Measurements from ENCODE around the gene FAM193A. TPM values are rescaled to one million over a fixed set of nuclear protein-coding genes. Genes with fewer than 3 reads are reported as not detected.

FAM193A gene
- polyA plus RNA-seq, 1 of the 3 experiments (the other 2 are of a cell fraction) = 9.2 TPM

GRCh38 chr4:2650276-2650675, 113.8 kb downstream of the FAM193A start:
- Histone ChIP-seq H3K9me3 (no peaks in the 10 kb centered on the region), H3K27ac (ENCODE audit: low read depth in 2 of 2, low read length in 1 of 2) (no peak overlapping the region), H3K9me2 (no peaks in the 10 kb centered on the region), H3K9ac (no peak overlapping the region), H3F3A (replicated peaks; ENCODE audit: insufficient read depth) (no peaks in the 10 kb centered on the region), H3K27me3 (ENCODE audit: insufficient read depth) (no peaks in the 10 kb centered on the region), H4K20me1 (ENCODE audit: insufficient read depth) (no peaks in the 10 kb centered on the region), H3K4me1 (ENCODE audit: control insufficient read depth in 1 of 2, insufficient read depth in 2 of 2, low read depth in 1 of 2, low read length in 1 of 2) (peaks cover 0 to 2% of the 10 kb centered on the region in 2 experiments; a peak in 1 of 4 replicates), H2AFZ (ENCODE audit: low read depth) (no peak overlapping the region), H3K79me2 (ENCODE audit: insufficient read depth) (0 out of 2 replicates have a peak, but pooled peaks cover 13% of the 10 kb centered on the region), H3K4me3 (ENCODE audit: low read depth in 2 of 2, low read length in 1 of 2) (no peak overlapping the region), H3K36me3 (replicated peaks in 1 of 2; ENCODE audit: control insufficient read depth in 1 of 2, insufficient read depth in 2 of 2, low read length in 1 of 2) (peaks cover 31 to 35% of the 10 kb centered on the region in 2 experiments), H3K4me2 (no peak overlapping the region)
- ChIA-PET CTCF (no interaction called here), POLR2A (no interaction called here)
- no peak for DNase-seq
- TF ChIP-seq SIN3A (IDR thresholded peaks at IDR 0.05; ENCODE audit: borderline replicate concordance, low read depth, low read length) (no peak), MXI1 (IDR thresholded peaks at IDR 0.05; ENCODE audit: low read depth, low read length) (no peak), MEF2A (IDR thresholded peaks at IDR 0.05; ENCODE audit: borderline replicate concordance, low read depth) (no peak), USF2 (IDR thresholded peaks at IDR 0.05; ENCODE audit: borderline replicate concordance, low read depth, low read length) (no peak), FOSL2 (IDR thresholded peaks at IDR 0.05; ENCODE audit: borderline replicate concordance, low read depth) (no peak)
- 98% methylated on average over 9 of the region's 13 CpGs for WGBS (ENCODE audit: low lambda C conversion rate)

GRCh38 chr4:2651546-2651945, 115.1 kb downstream of the FAM193A start:
- no peaks in the 10 kb centered on the region for H3K9me2 ChIP-seq
- H3K27me3 ChIP-seq (ENCODE audit: insufficient read depth) = no peaks in the 10 kb centered on the region
- no peak for DNase-seq
- no peaks in the 10 kb centered on the region for H3K9me3 ChIP-seq
- no peak overlapping the region for H3K4me2 ChIP-seq
- H3K4me3 ChIP-seq (ENCODE audit: low read depth in 2 of 2, low read length in 1 of 2) = no peak overlapping the region
- ChIA-PET CTCF (no interaction called here), POLR2A (no interaction called here)
- no peak overlapping the region for H3K27ac ChIP-seq (ENCODE audit: low read depth in 2 of 2, low read length in 1 of 2)
- 0 out of 2 replicates have a peak, but pooled peaks cover 13% of the 10 kb centered on the region for H3K79me2 ChIP-seq (ENCODE audit: insufficient read depth)
- WGBS (ENCODE audit: low lambda C conversion rate) = 90% methylated on average over 7 of the region's 10 CpGs
- TF ChIP-seq MEF2A (IDR thresholded peaks at IDR 0.05; ENCODE audit: borderline replicate concordance, low read depth) (no peak), MAX (IDR thresholded peaks at IDR 0.05; ENCODE audit: low read depth) (no peak), TCF12 (IDR thresholded peaks at IDR 0.05) (no peak), FOXM1 (IDR thresholded peaks at IDR 0.05; ENCODE audit: low read depth) (no peak)
- no peaks in the 10 kb centered on the region for H4K20me1 ChIP-seq (ENCODE audit: insufficient read depth)
- H3K4me1 ChIP-seq (ENCODE audit: control insufficient read depth in 1 of 2, insufficient read depth in 2 of 2, low read depth in 1 of 2, low read length in 1 of 2) = peaks cover 0 to 2% of the 10 kb centered on the region in 2 experiments; a peak in 1 of 4 replicates
- no peak overlapping the region for H3K9ac ChIP-seq
- no peak overlapping the region for H2AFZ ChIP-seq (ENCODE audit: low read depth)
- no peaks in the 10 kb centered on the region for H3F3A ChIP-seq (replicated peaks; ENCODE audit: insufficient read depth)
- H3K36me3 ChIP-seq (replicated peaks in 1 of 2; ENCODE audit: control insufficient read depth in 1 of 2, insufficient read depth in 2 of 2, low read length in 1 of 2) = peaks cover 29 to 32% of the 10 kb centered on the region in 2 experiments

- CTCF ChIA-PET = no interaction called here
- peaks cover 25 to 28% of the 10 kb centered on the region in 2 experiments for H3K36me3 ChIP-seq (replicated peaks in 1 of 2; ENCODE audit: control insufficient read depth in 1 of 2, insufficient read depth in 2 of 2, low read length in 1 of 2)
- TF ChIP-seq RXRA (IDR thresholded peaks at IDR 0.05; ENCODE audit: borderline replicate concordance, low read depth) (no peak), FOXJ3 (CRISPR knock-in tag; IDR thresholded peaks at IDR 0.05) (no peak), MXI1 (IDR thresholded peaks at IDR 0.05; ENCODE audit: low read depth, low read length) (no peak), USF1 (IDR thresholded peaks at IDR 0.05; ENCODE audit: borderline replicate concordance, low read depth) (no peak), USF2 (IDR thresholded peaks at IDR 0.05; ENCODE audit: borderline replicate concordance, low read depth, low read length) (no peak), RFX5 (IDR thresholded peaks at IDR 0.05; ENCODE audit: low read length) (no peak), RAD21 (IDR thresholded peaks at IDR 0.05; ENCODE audit: low read length) (no peak), NFIC (IDR thresholded peaks at IDR 0.05; ENCODE audit: borderline replicate concordance) (no peak), SIN3A (IDR thresholded peaks at IDR 0.05; ENCODE audit: borderline replicate concordance, low read depth, low read length) (no peak), CTCF (IDR thresholded peaks at IDR 0.05) (no peak), EZH2phosphoT487 (IDR thresholded peaks at IDR 0.05; ENCODE audit: borderline replicate concordance, low read depth) (no peak)
Measured at GRCh38 chr4:2651998-2652397, 115.6 kb downstream of the FAM193A start.

More at GRCh38 chr4:2651998-2652397, 115.6 kb downstream of the FAM193A start:
- Histone ChIP-seq H4K20me1 (ENCODE audit: insufficient read depth) (no peaks in the 10 kb centered on the region), H3K27ac (ENCODE audit: low read depth in 2 of 2, low read length in 1 of 2) (no peak overlapping the region), H3K79me2 (ENCODE audit: insufficient read depth) (0 out of 2 replicates have a peak, but pooled peaks cover 13% of the 10 kb centered on the region), H3K9me3 (no peaks in the 10 kb centered on the region), H3K4me2 (no peak overlapping the region), H3K9ac (no peak overlapping the region), H3K27me3 (ENCODE audit: insufficient read depth) (no peaks in the 10 kb centered on the region), H3K4me3 (ENCODE audit: low read depth in 2 of 2, low read length in 1 of 2) (no peak overlapping the region), H3K9me2 (no peaks in the 10 kb centered on the region), H3F3A (replicated peaks; ENCODE audit: insufficient read depth) (no peaks in the 10 kb centered on the region), H2AFZ (ENCODE audit: low read depth) (no peak overlapping the region), H3K4me1 (ENCODE audit: control insufficient read depth in 1 of 2, insufficient read depth in 2 of 2, low read depth in 1 of 2, low read length in 1 of 2) (peaks cover 0 to 2% of the 10 kb centered on the region in 2 experiments; a peak in 1 of 4 replicates)
- DNase-seq = no peak
- WGBS (ENCODE audit: low lambda C conversion rate) = 93% methylated on average over 2 of the region's 2 CpGs
- POLR2A ChIA-PET = no interaction called here

All from SK-N-SH (cell line).